ENCODE measurements around the gene ATG4D.
A peak's percentile ranks its signal among the peaks of the same experiment; 100 is the strongest.
"Not testable (repeated sequence)": the region's sequence is repeated elsewhere in the genome, so short reads cannot be mapped to it uniquely, and the experiment has no call there.

ATG4D gene

DNA sequence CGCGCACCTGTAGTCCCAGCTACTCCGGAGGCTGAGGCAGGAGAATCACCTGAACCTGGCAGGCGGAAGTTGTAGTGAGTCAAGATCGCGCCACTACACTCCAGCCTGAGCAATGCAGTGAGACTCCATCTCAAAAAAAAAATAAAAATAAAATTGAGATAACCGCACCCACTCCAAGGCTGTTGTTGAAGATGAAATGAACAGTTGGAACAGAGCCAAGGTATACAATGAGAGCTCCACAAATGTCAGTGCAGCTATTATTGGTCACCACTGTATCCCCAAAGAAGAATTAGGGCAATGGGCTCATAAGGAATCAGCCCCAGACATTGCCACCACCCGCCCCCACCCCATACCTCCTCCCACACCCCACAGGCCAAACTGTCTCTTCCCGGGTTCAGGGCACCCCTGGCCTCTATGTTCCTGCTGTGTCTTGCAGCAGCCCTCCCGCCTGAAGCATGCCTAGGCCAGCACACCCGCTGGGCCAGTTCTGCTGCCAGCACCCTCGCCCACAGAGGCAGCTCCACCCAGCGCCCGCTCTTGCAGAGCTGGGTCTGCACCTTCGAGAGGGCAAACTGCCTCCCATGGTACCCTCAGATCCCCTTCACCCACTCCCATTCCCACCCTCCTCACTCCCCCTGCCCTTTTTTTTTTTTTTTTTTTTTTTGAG is 22.9 kb upstream of the ATG4D start:
- peak; percentile 18 for DNase-seq

DNA sequence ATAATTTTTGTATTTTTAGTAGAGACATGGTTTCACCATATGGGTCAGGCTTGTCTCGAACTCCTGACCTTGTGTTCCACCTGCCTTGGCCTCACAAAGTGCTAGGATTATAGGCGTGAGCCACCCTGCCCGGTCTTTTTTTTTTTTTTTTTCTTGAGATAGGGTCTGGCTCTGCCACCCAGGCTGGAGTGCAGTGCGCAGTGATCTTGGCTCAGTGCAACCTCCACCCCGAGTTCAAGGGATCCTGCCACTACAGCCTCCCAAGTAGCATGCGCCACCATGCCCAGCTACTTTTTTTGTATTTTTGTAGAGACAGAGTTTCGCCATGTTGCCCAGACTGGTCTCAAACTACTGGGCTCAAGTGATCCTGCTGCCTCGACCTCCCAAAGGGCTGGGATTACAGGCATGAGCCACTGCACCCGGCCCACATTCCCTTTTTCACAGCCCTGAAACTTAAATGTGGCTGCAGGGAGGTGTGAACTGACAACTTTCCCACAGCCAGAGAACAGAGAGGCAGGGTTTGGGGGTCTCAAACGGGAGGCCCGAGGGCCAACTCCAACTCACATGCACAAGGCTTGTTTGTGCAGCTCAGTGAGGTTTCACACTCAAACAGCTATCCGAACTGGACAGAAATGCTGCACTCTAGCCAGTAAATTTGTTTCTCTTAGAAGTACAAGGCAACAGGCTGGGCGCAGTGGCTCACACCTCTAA is 22.1 kb upstream of the ATG4D start:
- DNase-seq, result no peak

DNA sequence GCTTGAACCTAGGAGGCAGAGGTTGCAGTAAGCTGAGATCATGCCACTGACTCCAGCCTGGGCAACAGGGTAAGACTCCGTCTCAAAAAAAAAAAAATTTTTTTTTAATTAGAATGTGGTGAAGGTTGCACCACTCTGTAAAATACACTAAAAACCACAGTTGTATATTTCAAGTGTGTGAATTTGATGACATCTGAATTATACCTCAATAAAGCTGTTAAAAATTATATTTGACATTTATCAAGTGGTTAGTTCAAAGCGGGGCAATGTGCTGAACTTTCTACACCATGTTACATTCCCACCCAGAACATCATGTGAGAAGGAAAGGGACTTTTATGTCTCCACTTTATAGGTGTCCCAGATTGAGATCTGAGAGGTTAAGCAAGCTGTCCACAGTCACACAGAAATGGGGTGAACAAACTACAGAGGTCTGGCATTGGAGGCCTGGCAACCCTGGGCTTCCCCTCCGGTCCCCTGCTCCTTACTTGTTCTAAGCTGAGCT is 20.5 kb upstream of the ATG4D start:
- DNase-seq, result no peak

DNA sequence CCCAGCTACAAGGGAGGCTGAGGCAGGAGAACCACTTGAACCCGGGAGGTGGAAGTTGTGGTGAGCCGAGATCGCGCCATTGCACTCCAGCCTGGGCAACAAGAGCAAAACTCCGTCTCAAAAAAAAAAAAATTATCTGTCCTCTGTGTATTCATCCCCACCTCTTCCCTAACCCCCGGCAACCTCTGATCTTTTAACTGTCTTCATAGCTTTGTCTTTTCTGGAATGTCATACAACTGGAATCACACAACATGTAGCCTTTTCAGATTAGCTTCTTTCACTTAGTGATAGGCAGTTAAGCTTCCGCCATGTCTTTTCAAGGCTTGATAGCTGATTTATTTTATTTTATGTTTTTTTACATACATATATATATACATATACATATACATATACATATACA is 18.1 kb upstream of the ATG4D start:
- no peak for DNase-seq

DNA sequence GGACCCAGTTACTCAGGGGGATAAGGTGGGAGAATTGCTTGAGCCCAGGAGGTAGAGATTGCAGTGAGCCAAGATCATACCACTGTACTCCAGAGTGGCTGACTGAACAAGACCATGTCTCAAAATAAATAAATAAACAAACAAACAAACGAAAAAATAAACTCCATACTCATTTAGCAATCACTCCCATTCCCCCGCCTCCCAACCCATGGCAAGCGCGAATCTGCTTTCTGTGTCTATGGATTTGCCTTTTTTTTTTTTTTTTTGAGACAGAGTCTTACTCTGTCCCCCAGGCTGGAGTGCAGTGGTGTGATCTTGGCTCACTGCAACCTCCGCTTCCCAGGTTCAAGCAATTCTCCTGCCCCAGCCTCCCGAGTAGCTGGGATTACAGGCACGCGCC is 16.8 kb upstream of the ATG4D start:
- not testable (repeated sequence) for DNase-seq

DNA sequence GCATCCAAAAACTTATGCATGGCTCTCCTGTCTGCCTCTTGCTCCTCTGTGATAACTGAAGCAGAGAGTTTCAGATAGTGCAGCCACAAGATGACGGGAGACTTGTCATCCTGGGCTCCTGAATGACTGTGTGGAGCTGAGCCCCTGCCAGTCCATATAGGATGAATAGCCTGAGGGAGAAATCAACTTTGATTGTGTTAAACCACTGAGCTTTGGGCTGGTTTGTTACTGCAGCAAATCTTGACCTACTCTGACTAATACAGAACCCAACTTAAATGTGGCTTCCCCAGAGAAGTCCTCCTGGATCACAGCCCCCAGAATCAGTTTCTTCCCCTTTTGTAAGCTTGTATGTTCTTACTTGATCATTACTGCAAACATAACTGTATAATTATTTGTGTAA is 11.2 kb upstream of the ATG4D start:
- DNase-seq, result no peak

DNA sequence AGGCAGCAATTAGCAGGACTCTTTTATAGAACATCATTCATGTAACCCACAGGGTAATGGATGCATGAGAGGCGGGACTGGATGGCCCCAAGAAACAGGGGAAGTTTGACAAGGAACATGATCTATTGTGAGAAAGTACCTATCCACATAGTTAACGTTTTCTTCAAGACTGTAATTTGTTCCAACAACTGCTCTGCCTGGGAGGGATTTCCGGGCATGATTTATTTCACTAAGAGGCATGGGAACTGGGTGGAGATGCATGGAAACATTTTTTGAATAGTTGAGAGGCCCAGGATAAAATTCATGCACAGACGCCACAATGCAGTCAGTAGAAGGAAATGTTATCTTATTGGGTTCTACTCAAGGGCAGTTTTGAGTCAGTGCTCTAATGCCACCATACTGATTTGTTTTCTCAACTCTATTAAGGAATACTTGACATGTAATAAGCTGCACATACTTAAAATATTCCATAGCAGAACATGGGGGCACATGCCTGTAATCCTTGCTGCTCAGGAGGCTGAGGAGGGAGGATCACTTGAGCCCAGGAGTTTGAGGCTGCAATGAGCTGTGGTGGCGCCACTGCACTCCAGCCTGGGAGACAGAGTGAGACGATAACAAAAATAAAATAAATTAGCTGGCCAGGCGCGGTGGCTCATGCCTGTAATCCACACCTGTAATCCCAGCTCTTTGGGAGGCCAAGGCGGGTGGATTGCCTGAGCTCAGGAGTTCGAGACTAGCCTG is 9.9 kb upstream of the ATG4D start:
- no peak for DNase-seq

DNA sequence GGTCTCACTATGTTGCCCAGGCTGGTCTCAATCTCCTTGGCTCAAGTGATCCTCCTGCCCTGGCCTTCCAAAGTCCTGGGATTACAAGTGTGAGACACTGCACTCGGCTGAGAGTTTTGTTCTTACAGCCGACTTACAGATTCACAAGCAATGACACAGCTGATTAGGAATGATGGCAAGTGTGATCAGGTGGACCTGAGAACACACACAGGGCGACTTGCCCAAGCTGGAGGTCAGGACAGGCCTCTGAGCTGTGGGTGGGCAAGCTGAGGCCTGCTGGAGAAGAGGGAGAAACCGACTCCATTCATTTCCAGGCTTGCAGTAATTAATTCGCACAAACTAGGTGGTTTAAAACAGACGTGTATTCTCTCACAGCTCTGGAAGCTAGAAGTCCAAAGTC is 8.1 kb upstream of the ATG4D start:
- DNase-seq, result no peak

DNA sequence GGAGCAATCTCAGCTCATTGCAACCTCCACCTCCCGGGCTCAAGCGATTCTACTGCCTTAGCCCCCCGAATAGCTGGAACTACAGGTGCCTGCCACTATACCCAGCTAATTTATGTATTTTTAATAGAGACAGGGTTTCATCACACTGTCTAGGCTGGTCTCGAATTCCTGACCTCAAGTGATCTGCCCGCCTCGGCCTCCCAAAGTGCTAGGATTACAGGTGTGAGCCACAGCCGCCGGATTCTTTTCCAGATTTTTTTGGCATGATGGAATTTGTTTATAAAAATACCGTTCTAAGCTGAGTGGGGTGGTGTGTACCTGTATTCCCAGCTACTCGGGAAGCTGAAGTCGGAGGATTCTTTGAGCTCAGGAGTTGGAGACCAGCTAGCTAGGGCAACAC is 6.0 kb upstream of the ATG4D start:
- DNase-seq, result no peak

DNA sequence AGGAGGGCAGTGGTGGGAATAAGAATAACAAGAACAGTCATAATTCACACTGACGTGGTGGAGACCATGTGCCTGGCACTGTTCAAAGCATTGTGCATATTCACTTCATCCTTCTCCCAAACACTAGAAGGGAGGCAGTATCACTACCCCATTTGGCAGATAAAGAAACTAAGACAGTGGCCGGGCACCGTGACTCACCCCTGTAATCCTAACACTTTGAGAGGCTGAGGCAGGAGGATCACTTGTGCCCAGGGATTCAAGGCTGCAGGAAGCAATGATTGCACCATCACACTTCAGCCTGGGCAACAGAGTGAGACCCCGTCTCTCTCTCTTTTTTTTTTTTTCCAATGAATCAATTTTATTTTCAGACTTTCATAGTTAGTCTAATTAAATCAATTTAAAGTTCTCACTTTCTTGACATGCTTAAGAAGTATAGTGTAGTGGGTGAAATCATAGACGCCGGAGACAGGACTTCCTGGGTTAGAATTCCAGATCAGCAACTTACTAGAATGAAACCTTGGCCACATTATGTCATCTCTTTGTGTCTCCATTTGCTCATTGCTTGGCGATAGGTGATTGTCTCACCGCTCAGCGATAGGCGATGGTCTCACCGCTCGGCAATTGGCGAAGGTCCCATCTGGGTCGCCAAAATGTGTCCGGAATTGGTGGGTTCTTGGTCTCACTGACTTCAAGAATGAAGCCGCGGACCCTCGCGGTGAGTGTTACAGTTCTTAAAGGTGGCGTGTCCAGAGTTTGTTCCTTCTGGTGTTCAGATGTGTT is 5.3 kb upstream of the ATG4D start:
- no peak for DNase-seq

DNA sequence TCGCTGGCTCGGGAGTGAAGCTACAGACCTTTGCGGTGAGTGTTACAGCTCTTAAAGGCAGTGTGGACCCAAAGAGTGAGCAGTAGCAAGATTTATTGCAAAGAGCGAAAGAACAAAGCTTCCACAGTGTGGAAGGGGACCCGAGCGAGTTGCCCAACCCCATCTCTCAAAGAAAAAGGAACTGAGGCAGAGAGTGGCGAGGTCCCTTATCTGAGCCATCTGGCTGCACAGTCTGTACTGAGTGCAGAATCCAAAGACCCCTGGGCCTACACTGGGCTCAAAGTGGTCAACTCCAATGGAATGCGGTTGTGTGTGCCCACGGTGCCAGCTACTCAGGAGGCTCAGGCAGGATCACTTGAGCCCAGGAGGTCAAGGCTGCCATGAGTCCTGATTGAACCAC is 4.7 kb upstream of the ATG4D start:
- DNase-seq, result not testable (repeated sequence)

DNA sequence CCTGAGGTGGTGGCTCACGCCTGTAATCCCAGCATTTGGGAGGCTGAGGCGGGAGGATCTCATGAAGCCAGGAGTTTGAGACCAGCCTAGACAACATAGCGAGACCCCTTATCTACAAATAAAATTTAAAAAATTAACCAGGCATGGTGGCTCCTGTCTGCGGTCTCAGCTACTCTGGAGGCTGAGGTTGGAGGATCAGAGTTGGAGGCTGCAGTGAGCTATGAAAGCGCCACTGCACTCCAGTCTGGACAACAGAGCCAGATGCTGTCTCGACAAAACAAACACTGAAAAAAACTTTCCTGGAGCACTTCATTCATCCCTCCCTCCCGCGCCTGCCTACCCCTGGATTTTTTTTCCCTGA is 665 bp upstream of the ATG4D start:
- DNase-seq, result no peak

DNA sequence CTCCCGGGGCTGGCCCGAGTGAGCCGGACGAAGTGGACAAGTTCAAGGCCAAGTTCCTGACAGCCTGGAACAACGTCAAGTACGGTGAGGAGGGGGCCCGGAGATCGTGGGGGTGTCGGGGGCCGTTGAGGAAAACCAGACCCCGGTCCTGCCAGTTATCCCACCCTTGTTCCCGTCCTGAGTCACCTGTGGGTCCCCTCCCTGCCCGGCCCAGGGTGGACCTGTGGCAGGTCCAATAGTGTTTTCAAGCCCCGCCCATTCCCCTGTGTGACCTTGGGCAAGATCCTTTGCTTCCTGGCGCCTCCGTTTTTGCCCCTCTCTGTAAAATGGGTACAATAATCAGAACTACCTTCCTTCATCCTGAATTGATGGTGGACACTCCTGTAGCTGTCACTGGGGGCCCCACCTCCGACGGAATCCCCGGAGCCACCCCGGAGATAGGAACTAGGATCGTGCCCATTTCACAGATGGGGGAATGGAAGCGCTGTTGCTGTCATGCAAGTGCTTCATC is 593 bp downstream of the ATG4D start:
- no peak for DNase-seq

DNA sequence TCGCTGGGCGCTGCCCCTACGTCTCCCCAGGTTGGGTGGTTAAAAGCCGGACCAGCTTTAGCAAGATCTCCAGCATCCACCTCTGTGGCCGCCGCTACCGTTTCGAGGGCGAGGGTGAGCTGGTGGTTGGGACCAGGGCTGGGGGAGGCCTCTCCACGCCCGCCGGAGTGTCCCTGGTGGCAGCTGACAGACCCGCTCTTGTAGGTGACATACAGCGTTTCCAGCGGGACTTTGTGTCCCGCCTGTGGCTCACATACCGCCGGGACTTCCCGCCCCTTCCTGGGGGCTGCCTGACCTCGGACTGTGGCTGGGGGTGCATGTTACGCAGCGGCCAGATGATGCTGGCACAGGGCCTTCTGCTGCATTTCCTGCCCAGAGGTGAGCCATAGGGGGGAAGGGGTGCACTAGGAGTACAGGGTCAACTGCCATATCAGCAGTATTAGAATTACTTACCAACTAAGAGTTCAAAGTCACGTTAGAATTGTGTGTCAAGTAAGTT is 1.1 kb downstream of the ATG4D start:
- DNase-seq, result no peak

DNA sequence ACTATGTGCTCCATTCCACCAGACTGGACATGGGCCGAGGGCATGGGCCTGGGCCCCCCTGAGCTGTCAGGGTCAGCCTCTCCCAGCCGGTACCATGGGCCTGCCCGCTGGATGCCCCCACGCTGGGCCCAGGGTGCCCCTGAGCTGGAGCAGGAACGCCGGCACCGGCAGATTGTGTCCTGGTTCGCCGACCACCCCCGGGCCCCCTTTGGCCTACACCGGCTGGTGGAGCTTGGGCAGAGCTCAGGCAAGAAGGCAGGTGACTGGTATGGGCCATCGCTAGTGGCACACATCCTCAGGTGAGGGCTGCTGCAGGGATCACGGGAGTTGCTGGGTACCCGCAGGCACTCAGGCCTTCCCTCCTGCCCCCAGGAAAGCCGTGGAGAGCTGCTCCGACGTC is 3.1 kb downstream of the ATG4D start:
- no peak for DNase-seq

DNA sequence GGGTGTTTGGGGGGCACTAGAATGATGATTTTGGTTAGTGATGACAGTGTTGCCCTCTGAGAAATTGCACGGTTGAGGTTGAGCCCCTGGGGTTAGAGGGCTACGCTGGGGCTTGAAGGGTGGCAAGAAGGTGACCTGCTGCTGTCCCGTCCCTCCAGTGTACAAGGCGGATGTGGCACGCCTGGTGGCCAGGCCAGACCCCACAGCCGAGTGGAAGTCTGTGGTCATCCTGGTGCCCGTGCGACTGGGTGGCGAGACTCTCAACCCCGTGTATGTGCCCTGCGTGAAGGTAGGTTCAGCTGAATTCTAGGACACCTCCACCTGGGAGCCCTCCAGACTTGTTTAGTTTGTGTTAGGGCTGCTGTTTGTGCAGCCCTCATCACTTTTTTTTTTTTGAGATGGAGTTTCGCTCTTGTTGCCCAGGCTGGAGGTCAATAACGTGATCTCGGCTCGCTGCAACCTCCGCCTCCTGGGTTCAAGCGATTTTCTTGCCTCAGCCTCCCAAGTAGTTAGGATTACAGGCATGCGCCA is 5.1 kb downstream of the ATG4D start:
- no peak for DNase-seq

DNA sequence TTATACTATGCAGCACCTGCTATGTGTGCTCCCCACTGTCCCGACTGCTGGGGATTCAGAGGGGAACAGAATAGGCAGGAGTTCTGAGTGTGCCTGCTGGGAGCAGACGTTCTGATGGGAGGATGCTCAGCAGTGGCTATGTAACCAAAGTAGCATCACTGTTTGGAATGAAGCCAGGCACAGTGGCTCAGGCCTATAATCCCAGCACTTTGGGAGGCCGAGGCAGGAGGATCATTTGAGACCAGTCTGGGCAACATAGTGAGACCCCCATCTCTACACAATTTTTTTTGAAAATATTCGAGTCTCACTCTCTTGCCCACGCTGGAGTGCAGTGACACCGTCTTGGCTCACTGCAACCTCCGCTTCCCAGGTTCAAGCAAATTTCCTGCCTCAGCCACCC is 6.0 kb downstream of the ATG4D start:
- DNase-seq, result no peak

DNA sequence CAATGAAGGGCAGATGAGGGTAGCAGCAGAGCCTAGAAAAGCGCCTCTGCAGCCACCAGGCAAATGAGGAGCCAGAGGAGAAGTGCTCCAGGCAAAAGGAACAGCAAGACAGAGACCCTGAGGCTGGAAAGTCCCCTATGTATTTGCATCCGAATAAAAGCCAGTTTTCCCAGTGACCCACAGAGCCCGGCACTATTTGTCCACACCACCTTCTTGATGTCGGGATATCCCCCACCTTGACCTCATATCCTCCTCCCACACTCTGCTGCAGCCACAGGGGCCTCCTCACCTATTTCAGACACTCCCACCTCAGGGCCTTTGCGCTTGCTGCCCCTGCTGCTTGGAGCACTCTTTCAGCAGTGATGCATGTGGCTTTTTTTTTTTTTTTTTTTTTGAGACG is 6.6 kb downstream of the ATG4D start:
- no peak for DNase-seq

DNA sequence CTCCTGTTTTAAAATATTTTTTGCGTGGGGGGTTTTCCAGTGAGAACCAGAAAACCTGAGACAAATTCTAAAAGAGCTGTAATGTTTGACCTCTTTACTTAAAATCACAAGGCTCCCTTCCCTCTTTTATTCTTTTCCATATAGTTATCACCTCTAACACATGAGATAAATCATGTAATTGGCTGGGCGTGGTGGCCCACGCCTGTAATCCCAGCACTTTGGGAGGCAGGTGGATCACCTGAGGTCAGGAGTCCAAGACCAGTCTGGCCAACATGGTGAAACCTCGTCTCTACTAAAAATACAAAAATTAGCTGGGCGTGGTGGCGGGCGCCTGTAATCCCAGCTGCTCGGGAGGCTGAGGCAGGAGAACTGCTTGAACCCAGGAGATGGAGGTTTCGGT is 7.3 kb downstream of the ATG4D start:
- not testable (repeated sequence) for DNase-seq

DNA sequence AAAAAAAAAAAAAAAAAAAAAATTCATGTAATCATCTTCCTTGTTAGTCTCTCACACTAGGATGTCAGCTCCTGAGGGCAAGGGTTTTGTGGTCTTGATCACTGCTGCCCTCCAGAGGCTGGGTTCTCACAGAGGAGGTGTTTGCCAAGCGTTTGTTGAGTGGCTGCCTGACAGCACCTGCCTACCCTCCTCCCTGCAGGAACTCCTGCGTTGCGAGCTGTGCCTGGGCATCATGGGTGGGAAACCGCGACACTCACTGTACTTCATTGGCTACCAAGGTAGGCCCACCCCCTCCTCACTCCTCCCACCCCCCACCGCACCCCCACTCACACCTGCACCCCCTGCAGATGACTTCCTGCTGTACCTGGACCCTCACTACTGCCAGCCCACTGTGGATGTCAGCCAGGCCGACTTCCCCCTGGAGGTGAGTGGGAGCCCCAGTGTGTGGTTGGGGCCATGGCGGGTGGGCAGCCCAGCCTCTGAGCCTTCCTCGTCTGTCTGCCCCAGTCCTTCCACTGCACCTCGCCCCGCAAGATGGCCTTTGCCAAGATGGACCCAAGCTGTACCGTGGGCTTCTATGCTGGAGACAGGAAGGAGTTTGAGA is 8.1 kb downstream of the ATG4D start:
- DNase-seq, result no peak

DNA sequence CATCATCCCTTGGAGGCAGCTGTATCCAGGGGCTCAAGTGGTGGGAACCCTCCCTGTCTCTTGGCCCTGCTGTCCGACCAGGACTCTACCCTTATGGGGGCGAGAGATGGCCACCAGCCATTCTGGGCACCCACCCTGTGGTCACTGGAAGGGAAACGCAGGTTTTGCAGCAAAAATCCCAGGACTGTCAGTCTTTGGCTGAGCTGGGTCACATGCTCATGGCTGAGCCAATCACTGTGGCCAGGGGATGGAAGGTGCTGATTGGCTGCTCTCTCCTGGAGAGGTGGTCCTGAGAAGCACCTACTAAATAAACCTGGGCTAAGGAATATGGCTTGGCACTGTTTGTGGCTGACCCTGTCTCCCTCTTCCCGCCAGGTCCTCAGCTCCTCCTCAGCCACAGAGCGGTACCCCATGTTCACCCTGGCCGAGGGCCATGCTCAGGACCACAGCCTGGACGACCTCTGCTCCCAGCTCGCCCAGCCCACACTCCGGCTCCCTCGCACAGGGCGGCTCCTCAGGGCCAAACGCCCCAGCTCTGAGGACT is 8.9 kb downstream of the ATG4D start:
- peak; percentile 5 for DNase-seq
